Thyroid gland (tissue), 4 donors: ENCODE measurements around the gene NDUFV3.

Experiments used
- POLR2A ChIP-seq, 2 donors: fragments of 450-650 bp; IDR thresholded peaks; one replicate each; pipeline ENCODE4 v1.6.1; 2017; ENCODE audit warnings: antibody characterized with exemption in 2 of 2, mild to moderate bottlenecking in 2 of 2, moderate library complexity in 1 of 2
- TF ChIP-seq, protein P1 (sequence below), 6 experiments: fragments of 200-600 bp in 3 of 6; fragments of 450-650 bp in 3 of 6; sonication (generic) in 3 of 6; IDR thresholded peaks; one replicate each; pipeline ENCODE4 v1.5.1; 2016 to 2019; ENCODE audit warnings: antibody characterized with exemption in 6 of 6, mild to moderate bottlenecking in 2 of 6, inconsistent platforms in 1 of 6, moderate library complexity in 1 of 6

DNA sequence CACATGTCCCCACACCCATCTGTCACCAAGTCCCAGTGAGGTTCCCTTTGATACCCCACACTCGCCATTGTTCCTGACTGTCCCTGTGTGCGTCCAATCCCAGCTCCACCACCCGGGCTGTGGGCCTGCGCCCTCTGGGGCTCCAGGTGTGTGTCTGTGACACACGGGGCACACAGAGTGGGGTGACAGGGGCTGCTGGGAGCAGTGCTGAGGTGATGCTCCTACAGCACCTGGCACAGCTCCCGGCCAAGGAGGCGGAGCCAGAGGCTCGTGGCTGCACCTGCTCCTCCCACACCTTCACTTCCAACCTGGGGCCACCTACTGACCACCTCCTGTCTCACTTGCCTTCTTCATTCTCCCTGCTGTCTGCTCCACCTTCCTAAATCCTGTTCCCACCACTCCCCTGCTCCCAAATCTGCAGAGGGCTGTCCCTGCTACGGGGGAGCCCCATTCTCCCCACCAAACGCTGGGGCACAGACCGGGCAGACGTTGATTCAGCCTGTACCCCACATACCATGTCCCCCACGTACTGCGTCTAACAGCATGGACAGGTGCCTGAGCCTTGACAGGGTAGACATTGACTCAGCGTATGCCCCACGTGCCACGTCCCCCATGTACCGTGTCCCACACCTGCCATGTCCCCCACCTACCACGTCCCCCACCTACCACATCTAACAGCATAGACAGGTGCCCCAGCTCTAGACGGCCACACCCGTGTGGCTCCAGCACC lies 30.2 kb upstream of the NDUFV3 start:
- no peak for TF ChIP-seq POLR2A (IDR thresholded peaks at IDR 0.05)
- TF ChIP-seq, protein P1, sequence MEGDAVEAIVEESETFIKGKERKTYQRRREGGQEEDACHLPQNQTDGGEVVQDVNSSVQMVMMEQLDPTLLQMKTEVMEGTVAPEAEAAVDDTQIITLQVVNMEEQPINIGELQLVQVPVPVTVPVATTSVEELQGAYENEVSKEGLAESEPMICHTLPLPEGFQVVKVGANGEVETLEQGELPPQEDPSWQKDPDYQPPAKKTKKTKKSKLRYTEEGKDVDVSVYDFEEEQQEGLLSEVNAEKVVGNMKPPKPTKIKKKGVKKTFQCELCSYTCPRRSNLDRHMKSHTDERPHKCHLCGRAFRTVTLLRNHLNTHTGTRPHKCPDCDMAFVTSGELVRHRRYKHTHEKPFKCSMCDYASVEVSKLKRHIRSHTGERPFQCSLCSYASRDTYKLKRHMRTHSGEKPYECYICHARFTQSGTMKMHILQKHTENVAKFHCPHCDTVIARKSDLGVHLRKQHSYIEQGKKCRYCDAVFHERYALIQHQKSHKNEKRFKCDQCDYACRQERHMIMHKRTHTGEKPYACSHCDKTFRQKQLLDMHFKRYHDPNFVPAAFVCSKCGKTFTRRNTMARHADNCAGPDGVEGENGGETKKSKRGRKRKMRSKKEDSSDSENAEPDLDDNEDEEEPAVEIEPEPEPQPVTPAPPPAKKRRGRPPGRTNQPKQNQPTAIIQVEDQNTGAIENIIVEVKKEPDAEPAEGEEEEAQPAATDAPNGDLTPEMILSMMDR (IDR thresholded peaks at IDR 0.05), result no peak
